ENCODE data around the gene NRSN2. TPM values are rescaled to one million over a fixed set of nuclear protein-coding genes. Genes with fewer than 3 reads are reported as not detected.

The NRSN2 gene
- total RNA-seq, 1 experiment from 2014 or later, result 22.7 TPM

DNA sequence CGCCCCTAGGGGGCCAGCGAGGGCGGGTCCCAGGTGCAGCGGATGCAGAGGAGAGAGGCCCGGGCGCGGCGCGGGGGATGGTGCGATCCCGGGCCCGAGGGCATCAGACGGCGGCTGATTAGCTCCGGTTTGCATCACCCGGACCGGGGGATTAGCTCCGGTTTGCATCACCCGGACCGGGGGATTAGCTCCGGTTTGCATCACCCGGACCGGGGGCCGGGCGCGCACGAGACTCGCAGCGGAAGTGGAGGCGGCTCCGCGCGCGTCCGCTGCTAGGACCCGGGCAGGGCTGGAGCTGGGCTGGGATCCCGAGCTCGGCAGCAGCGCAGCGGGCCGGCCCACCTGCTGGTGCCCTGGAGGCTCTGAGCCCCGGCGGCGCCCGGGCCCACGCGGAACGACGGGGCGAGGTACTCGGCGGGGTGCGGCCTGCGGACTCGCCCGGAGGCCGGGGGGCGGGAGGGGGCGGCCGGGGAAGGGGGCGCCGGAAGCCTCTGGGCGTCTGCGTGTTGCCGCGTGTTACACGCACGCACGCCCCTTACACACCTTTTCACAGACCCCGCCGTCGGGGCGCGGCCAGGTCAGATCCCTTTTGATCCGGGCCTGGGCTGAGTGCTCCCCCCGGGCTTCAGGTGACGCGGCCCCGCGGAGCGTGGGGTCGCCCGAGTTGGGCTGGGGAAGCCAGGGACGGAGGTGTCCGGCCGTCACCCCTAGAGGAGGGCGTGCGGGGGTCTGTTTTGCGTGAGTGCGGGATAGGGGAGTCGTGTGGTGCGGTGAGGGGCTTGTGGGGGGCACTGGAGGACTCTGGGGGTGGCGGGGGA is 34.1 kb downstream of the NRSN2 start:
- Histone ChIP-seq H2AK5ac (ENCODE audit: insufficient read length, low read length) (no peak overlapping the region), H2AFZ (ENCODE audit: low read length) (no peak overlapping the region), H3K79me2 (ENCODE audit: insufficient read depth, low read length) (peaks cover 2% of the 10 kb centered on the region; the same call in 1 of the 2 replicates), H3K4me2 (ENCODE audit: insufficient read depth, insufficient read length, low read length) (peak overlapping the region; percentile 67), H3K14ac (ENCODE audit: insufficient read depth, low read length) (peak overlapping the region; percentile 80), H3K18ac (ENCODE audit: insufficient read length, low read depth, low read length) (peak overlapping the region; percentile 80), H4K20me1 (ENCODE audit: control insufficient read depth, insufficient read depth, insufficient read length) (no peaks in the 10 kb centered on the region), H3K27ac (ENCODE audit: insufficient read length, low read depth, low read length) (no peak overlapping the region), H3K9me3 (ENCODE audit: control insufficient read depth, low read depth, low read length) (no peaks in the 10 kb centered on the region), H3K79me1 (ENCODE audit: insufficient read depth, low read depth, low read length, poor library complexity, severe bottlenecking) (no peaks in the 10 kb centered on the region), H3K56ac (ENCODE audit: insufficient read length, low read depth, low read length) (no peak overlapping the region), H3T11ph (ENCODE audit: low read length) (no peak overlapping the region), H3K9ac (ENCODE audit: extremely low read depth, insufficient read length, low read length) (peak overlapping the region; percentile 35), H3K4me1 (ENCODE audit: insufficient read depth, low read length) (no peaks in the 10 kb centered on the region; the same call in 1 of the 2 replicates), H2BK5ac (ENCODE audit: insufficient read length, low read length) (no peak overlapping the region), H2BK12ac (ENCODE audit: insufficient read length, low read depth, low read length) (no peak overlapping the region), H3K27me3 (ENCODE audit: insufficient read depth, low read length) (no peaks in the 10 kb centered on the region), H4K5ac (ENCODE audit: insufficient read length, low read depth, low read length) (no peak overlapping the region), H2BK120ac (ENCODE audit: low read depth, low read length, poor library complexity, severe bottlenecking) (peak overlapping the region; percentile 67), H4K91ac (ENCODE audit: insufficient read length, low read depth, low read length) (no peak overlapping the region), H2BK15ac (ENCODE audit: low read depth, low read length) (no peak overlapping the region), H3K23me2 (ENCODE audit: insufficient read length, low read depth, low read length, poor library complexity, severe bottlenecking) (peaks cover 12% of the 10 kb centered on the region), H3K23ac (ENCODE audit: insufficient read length, low read depth, low read length) (no peak overlapping the region), H4K8ac (replicated peaks; ENCODE audit: insufficient read length, low read depth, low read length) (no peak overlapping the region), H3K4ac (ENCODE audit: low read depth, low read length) (no peak overlapping the region), H2BK20ac (ENCODE audit: low read depth, low read length, poor library complexity, severe bottlenecking) (no peak overlapping the region)
- peaks cover 6 to 12% of the 10 kb centered on the region in 2 experiments; a peak in 3 of 4 replicates for H3K4me1 Mint-ChIP-seq
- WGBS (ENCODE audit: extremely low coverage, insufficient read length, low lambda C conversion rate), result no CpG with 5 or more reads among the region's 93 CpGs
- H3K27me3 Mint-ChIP-seq (ENCODE audit: low read depth), result peaks cover 4% of the 10 kb centered on the region
- peak overlapping the region; percentile 73 to 85 for H3K4me3 Mint-ChIP-seq
- no peaks in the 10 kb centered on the region for H3K9me3 Mint-ChIP-seq
- peak; percentile 28; the same call in 1 of the 3 replicates for TF ChIP-seq CTCF (conservative IDR thresholded peaks at IDR 0.05)
- DNase-seq, result peak; percentile 78
- peaks cover 0 to 4% (median 0%) of the 10 kb centered on the region in 3 experiments; a peak in 2 of 7 replicates for H3K36me3 Mint-ChIP-seq (ENCODE audit: insufficient read depth in 1 of 3, low read depth in 3 of 3)
- H3K27ac Mint-ChIP-seq, result no peak overlapping the region
